ENCODE results near the gene KCNMA1. TPM values are rescaled to one million over a fixed set of nuclear protein-coding genes. Genes with fewer than 3 reads are reported as not detected.

The KCNMA1 gene
- total RNA-seq, 1 experiment from 2014 or later, result 31.3 TPM

- Histone ChIP-seq H3K36me3 (ENCODE audit: insufficient read depth, low read length) (no peaks in the 10 kb centered on the region), H3K9ac (ENCODE audit: low read length) (no peak overlapping the region), H3K27ac (ENCODE audit: low read length) (no peak overlapping the region), H3K9me2 (replicated peaks; ENCODE audit: insufficient read depth, low read length) (no peaks in the 10 kb centered on the region), H2AFZ (ENCODE audit: low read length) (no peak overlapping the region), H3K27me3 (ENCODE audit: low read length) (no peaks in the 10 kb centered on the region), H3K79me2 (ENCODE audit: low read length) (no peaks in the 10 kb centered on the region), H3K4me3 (ENCODE audit: low read length) (no peak overlapping the region), H3K4me2 (ENCODE audit: low read depth, low read length, poor library complexity, severe bottlenecking) (no peak overlapping the region), H3K9me3 (ENCODE audit: low read length) (no peaks in the 10 kb centered on the region), H4K20me1 (ENCODE audit: insufficient read depth, low read depth, low read length) (0 out of 2 replicates have a peak, but pooled peaks cover 4% of the 10 kb centered on the region), H3K4me1 (ENCODE audit: low read length) (0 out of 2 replicates have a peak, but pooled peaks cover 2% of the 10 kb centered on the region)
- DNase-seq, result no peak
These were observed 417.5 kb downstream of the KCNMA1 start for GRCh38 chr10:77220150-77220549.

GRCh38 chr10:77219046-77219445 is 418.6 kb downstream of the KCNMA1 start:
- no peak overlapping the region for H3K4me3 ChIP-seq (ENCODE audit: low read length)
- no peak overlapping the region for H3K9ac ChIP-seq (ENCODE audit: low read length)
- DNase-seq, result no peak
- H3K4me1 ChIP-seq (ENCODE audit: low read length), result 0 out of 2 replicates have a peak, but pooled peaks cover 2% of the 10 kb centered on the region
- no peaks in the 10 kb centered on the region for H3K9me3 ChIP-seq (ENCODE audit: low read length)
- no peak overlapping the region for H2AFZ ChIP-seq (ENCODE audit: low read length)
- no peak overlapping the region for H3K27ac ChIP-seq (ENCODE audit: low read length)
- H3K36me3 ChIP-seq (ENCODE audit: insufficient read depth, low read length), result no peaks in the 10 kb centered on the region
- 0 out of 2 replicates have a peak, but pooled peaks cover 4% of the 10 kb centered on the region for H4K20me1 ChIP-seq (ENCODE audit: insufficient read depth, low read depth, low read length)
- no peaks in the 10 kb centered on the region for H3K27me3 ChIP-seq (ENCODE audit: low read length)
- no peaks in the 10 kb centered on the region for H3K79me2 ChIP-seq (ENCODE audit: low read length)
- H3K9me2 ChIP-seq (replicated peaks; ENCODE audit: insufficient read depth, low read length), result no peaks in the 10 kb centered on the region
- no peak overlapping the region for H3K4me2 ChIP-seq (ENCODE audit: low read depth, low read length, poor library complexity, severe bottlenecking)

- Histone ChIP-seq H3K4me1 (ENCODE audit: low read length) (no peaks in the 10 kb centered on the region), H3K79me2 (ENCODE audit: low read length) (no peaks in the 10 kb centered on the region), H3K9me2 (replicated peaks; ENCODE audit: insufficient read depth, low read length) (no peaks in the 10 kb centered on the region), H3K27ac (ENCODE audit: low read length) (no peak overlapping the region), H3K36me3 (ENCODE audit: insufficient read depth, low read length) (no peaks in the 10 kb centered on the region), H4K20me1 (ENCODE audit: insufficient read depth, low read depth, low read length) (peaks cover 4% of the 10 kb centered on the region; the same call in 1 of the 2 replicates), H3K4me3 (ENCODE audit: low read length) (no peak overlapping the region), H3K9me3 (ENCODE audit: low read length) (no peaks in the 10 kb centered on the region), H3K9ac (ENCODE audit: low read length) (no peak overlapping the region), H3K4me2 (ENCODE audit: low read depth, low read length, poor library complexity, severe bottlenecking) (no peak overlapping the region), H2AFZ (ENCODE audit: low read length) (no peak overlapping the region), H3K27me3 (ENCODE audit: low read length) (no peaks in the 10 kb centered on the region)
- DNase-seq, result no peak
These were observed 422.8 kb downstream of the KCNMA1 start for GRCh38 chr10:77214799-77215198.

GRCh38 chr10:77212632-77213031 is 425.0 kb downstream of the KCNMA1 start:
- H3K27ac ChIP-seq (ENCODE audit: low read length), result no peak overlapping the region
- H2AFZ ChIP-seq (ENCODE audit: low read length), result no peak overlapping the region
- H3K4me2 ChIP-seq (ENCODE audit: low read depth, low read length, poor library complexity, severe bottlenecking), result no peak overlapping the region
- no peaks in the 10 kb centered on the region for H3K36me3 ChIP-seq (ENCODE audit: insufficient read depth, low read length)
- no peak overlapping the region for H3K9ac ChIP-seq (ENCODE audit: low read length)
- H3K4me1 ChIP-seq (ENCODE audit: low read length), result no peaks in the 10 kb centered on the region
- H4K20me1 ChIP-seq (ENCODE audit: insufficient read depth, low read depth, low read length), result peaks cover 4% of the 10 kb centered on the region; the same call in 1 of the 2 replicates
- H3K79me2 ChIP-seq (ENCODE audit: low read length), result no peaks in the 10 kb centered on the region
- no peaks in the 10 kb centered on the region for H3K9me2 ChIP-seq (replicated peaks; ENCODE audit: insufficient read depth, low read length)
- no peak overlapping the region for H3K4me3 ChIP-seq (ENCODE audit: low read length)
- no peak for DNase-seq
- no peaks in the 10 kb centered on the region for H3K27me3 ChIP-seq (ENCODE audit: low read length)
- no peaks in the 10 kb centered on the region for H3K9me3 ChIP-seq (ENCODE audit: low read length)

- no peaks in the 10 kb centered on the region for H3K4me1 ChIP-seq (ENCODE audit: low read length)
- no peaks in the 10 kb centered on the region for H3K79me2 ChIP-seq (ENCODE audit: low read length)
- H3K27me3 ChIP-seq (ENCODE audit: low read length), result no peaks in the 10 kb centered on the region
- peaks cover 4% of the 10 kb centered on the region; the same call in 1 of the 2 replicates for H4K20me1 ChIP-seq (ENCODE audit: insufficient read depth, low read depth, low read length)
- H3K9me3 ChIP-seq (ENCODE audit: low read length), result no peaks in the 10 kb centered on the region
- H3K9ac ChIP-seq (ENCODE audit: low read length), result no peak overlapping the region
- no peaks in the 10 kb centered on the region for H3K36me3 ChIP-seq (ENCODE audit: insufficient read depth, low read length)
- H3K4me3 ChIP-seq (ENCODE audit: low read length), result no peak overlapping the region
- no peaks in the 10 kb centered on the region for H3K9me2 ChIP-seq (replicated peaks; ENCODE audit: insufficient read depth, low read length)
- DNase-seq, result no peak
- H3K4me2 ChIP-seq (ENCODE audit: low read depth, low read length, poor library complexity, severe bottlenecking), result no peak overlapping the region
- H2AFZ ChIP-seq (ENCODE audit: low read length), result no peak overlapping the region
- no peak overlapping the region for H3K27ac ChIP-seq (ENCODE audit: low read length)
These were observed 427.0 kb downstream of the KCNMA1 start for GRCh38 chr10:77210645-77211044.

- Histone ChIP-seq H3K4me2 (ENCODE audit: low read depth, low read length, poor library complexity, severe bottlenecking) (no peak overlapping the region), H3K9me2 (replicated peaks; ENCODE audit: insufficient read depth, low read length) (no peaks in the 10 kb centered on the region), H3K4me1 (ENCODE audit: low read length) (no peaks in the 10 kb centered on the region), H3K27me3 (ENCODE audit: low read length) (no peaks in the 10 kb centered on the region), H3K9me3 (ENCODE audit: low read length) (no peaks in the 10 kb centered on the region), H4K20me1 (ENCODE audit: insufficient read depth, low read depth, low read length) (peaks cover 4% of the 10 kb centered on the region; the same call in 1 of the 2 replicates), H3K79me2 (ENCODE audit: low read length) (no peaks in the 10 kb centered on the region), H3K9ac (ENCODE audit: low read length) (no peak overlapping the region), H3K4me3 (ENCODE audit: low read length) (no peak overlapping the region), H3K36me3 (ENCODE audit: insufficient read depth, low read length) (no peaks in the 10 kb centered on the region), H2AFZ (ENCODE audit: low read length) (no peak overlapping the region), H3K27ac (ENCODE audit: low read length) (no peak overlapping the region)
- DNase-seq, result no peak
These were observed 428.8 kb downstream of the KCNMA1 start for GRCh38 chr10:77208684-77209256.

- H3K4me1 ChIP-seq (ENCODE audit: low read length), result no peaks in the 10 kb centered on the region
- peaks cover 8% of the 10 kb centered on the region; the same call in 1 of the 2 replicates for H4K20me1 ChIP-seq (ENCODE audit: insufficient read depth, low read depth, low read length)
- H3K79me2 ChIP-seq (ENCODE audit: low read length), result no peaks in the 10 kb centered on the region
- H3K27ac ChIP-seq (ENCODE audit: low read length), result no peak overlapping the region
- no peak for DNase-seq
- no peak overlapping the region for H3K4me3 ChIP-seq (ENCODE audit: low read length)
- no peaks in the 10 kb centered on the region for H3K27me3 ChIP-seq (ENCODE audit: low read length)
- H2AFZ ChIP-seq (ENCODE audit: low read length), result no peak overlapping the region
- H3K9ac ChIP-seq (ENCODE audit: low read length), result no peak overlapping the region
- no peaks in the 10 kb centered on the region for H3K9me3 ChIP-seq (ENCODE audit: low read length)
- no peaks in the 10 kb centered on the region for H3K36me3 ChIP-seq (ENCODE audit: insufficient read depth, low read length)
- no peak overlapping the region for H3K4me2 ChIP-seq (ENCODE audit: low read depth, low read length, poor library complexity, severe bottlenecking)
- H3K9me2 ChIP-seq (replicated peaks; ENCODE audit: insufficient read depth, low read length), result no peaks in the 10 kb centered on the region
These were observed 429.8 kb downstream of the KCNMA1 start for GRCh38 chr10:77207828-77208185.

GRCh38 chr10:77207182-77207827 is 430.3 kb downstream of the KCNMA1 start:
- Histone ChIP-seq H3K36me3 (ENCODE audit: insufficient read depth, low read length) (no peaks in the 10 kb centered on the region), H3K9me2 (replicated peaks; ENCODE audit: insufficient read depth, low read length) (no peaks in the 10 kb centered on the region), H3K27me3 (ENCODE audit: low read length) (no peaks in the 10 kb centered on the region), H3K9me3 (ENCODE audit: low read length) (no peaks in the 10 kb centered on the region), H2AFZ (ENCODE audit: low read length) (no peak overlapping the region), H3K9ac (ENCODE audit: low read length) (no peak overlapping the region), H3K4me2 (ENCODE audit: low read depth, low read length, poor library complexity, severe bottlenecking) (no peak overlapping the region), H3K27ac (ENCODE audit: low read length) (no peak overlapping the region), H4K20me1 (ENCODE audit: insufficient read depth, low read depth, low read length) (peaks cover 8% of the 10 kb centered on the region; the same call in 1 of the 2 replicates), H3K79me2 (ENCODE audit: low read length) (no peaks in the 10 kb centered on the region), H3K4me3 (ENCODE audit: low read length) (no peak overlapping the region), H3K4me1 (ENCODE audit: low read length) (no peaks in the 10 kb centered on the region)
- no peak for DNase-seq
